Smooth muscle cell (in vitro differentiated cells): ENCODE measurements around the gene FCRL5. TPM values are rescaled to one million over a fixed set of nuclear protein-coding genes. Genes with fewer than 3 reads are reported as not detected.

Experiments used
- DNase-seq: peaks from one replicate; lab custom pipeline; 2025; ENCODE audit not compliant: unreplicated experiment; lab: John Stamatoyannopoulos, UW
- H2AFZ ChIP-seq: fragments of 200-600 bp; sonication (generic); 2 replicates; pipeline ENCODE4 v1.6.0; 2016; ENCODE audit warnings: antibody characterized with exemption, low read depth, mild to moderate bottlenecking
- H3F3A ChIP-seq: fragments of 200-600 bp; sonication (generic); 2 replicates; pipeline ENCODE4 v1.6.0; 2017; ENCODE audit warnings: antibody characterized with exemption, low read depth
- H3K27ac ChIP-seq: fragments of 200-600 bp; sonication (generic); 2 replicates; pipeline ENCODE4 v1.5.1; 2016; ENCODE audit warnings: low read depth, mild to moderate bottlenecking
- H3K27me3 ChIP-seq: fragments of 200-600 bp; sonication (generic); 2 replicates; pipeline ENCODE4 v1.6.1; 2016; ENCODE audit warnings: low read depth, mild to moderate bottlenecking
- H3K36me3 ChIP-seq: fragments of 200-600 bp; sonication (generic); 2 replicates; pipeline ENCODE4 v1.5.1; 2016; ENCODE audit warnings: low read depth
- H3K4me1 ChIP-seq: fragments of 200-600 bp; sonication (generic); 2 replicates; pipeline ENCODE4 v1.5.1; 2016; ENCODE audit warnings: low read depth
- H3K4me2 ChIP-seq: fragments of 200-600 bp; sonication (generic); 2 replicates; pipeline ENCODE4 v1.6.0; 2016; ENCODE audit warnings: mild to moderate bottlenecking
- H3K4me3 ChIP-seq: fragments of 200-600 bp; sonication (generic); 2 replicates; pipeline ENCODE4 v1.5.1; 2016; ENCODE audit warnings: mild to moderate bottlenecking
- H3K79me2 ChIP-seq: fragments of 200-600 bp; sonication (generic); 2 replicates; pipeline ENCODE4 v1.6.0; 2016; ENCODE audit warnings: low read depth, mild to moderate bottlenecking
- H3K9ac ChIP-seq: fragments of 200-600 bp; sonication (generic); 2 replicates; pipeline ENCODE4 v1.6.0; 2016; ENCODE audit warnings: low read depth
- H3K9me3 ChIP-seq: fragments of 200-600 bp; sonication (generic); replicated peaks from 2 replicates; pipeline ENCODE4 v1.5.1; 2016; ENCODE audit warnings: low read depth
- H4K20me1 ChIP-seq: fragments of 200-600 bp; sonication (generic); 2 replicates; pipeline ENCODE4 v1.6.0; 2016; ENCODE audit warnings: low read depth
- CTCF ChIP-seq: fragments of 200-600 bp; sonication (generic); IDR thresholded peaks from 2 replicates; pipeline ENCODE4 v1.5.1; 2017; ENCODE audit warnings: borderline replicate concordance, mild to moderate bottlenecking, antibody characterized with exemption; ENCODE audit not compliant: insufficient read depth, poor library complexity, severe bottlenecking
- WGBS: methylation state at CpG from one replicate; pipeline ENCODE4 v1.1.7; 2016; ENCODE audit warnings: low lambda C conversion rate; 5-methylcytosine and 5-hydroxymethylcytosine counted together
- polyA plus RNA-seq: library from polyadenylated mRNA; unstranded; fragments of >200 nt; fragmentation: Nextera tagmentation; extraction: Ambion mirVana; gene quantifications from 2 replicates; pipeline ENCODE4 v1.2.1, GENCODE V29; 2016
- total RNA-seq: library from RNA; depleted of rRNA; stranded (reverse); fragments of >200 nt; gene quantifications from 2 replicates; pipeline ENCODE4 v1.2.3, GENCODE V29; 2014

FCRL5 gene
- total and polyA plus RNA-seq, 2 experiments from 2014 or later: not detected

GRCh38 chr1:157596384-157596783, 44.1 kb upstream of the FCRL5 start:
- Histone ChIP-seq H3K79me2 (no peaks in the 10 kb centered on the region), H3K9ac (no peak overlapping the region), H3K4me3 (no peak overlapping the region), H3K36me3 (no peaks in the 10 kb centered on the region), H3K4me2 (no peak overlapping the region), H4K20me1 (no peaks in the 10 kb centered on the region), H3K4me1 (no peaks in the 10 kb centered on the region), H3K9me3 (no peaks in the 10 kb centered on the region), H2AFZ (no peak overlapping the region), H3F3A (no peaks in the 10 kb centered on the region), H3K27me3 (no peaks in the 10 kb centered on the region), H3K27ac (no peak overlapping the region)
- TF ChIP-seq CTCF: no peak
- DNase-seq: no peak
- WGBS: 87% methylated on average over 6 of the region's 6 CpGs

GRCh38 chr1:157595356-157595755, 43.0 kb upstream of the FCRL5 start:
- Histone ChIP-seq H3K27me3 (no peaks in the 10 kb centered on the region), H2AFZ (no peak overlapping the region), H3K4me3 (no peak overlapping the region), H3K4me1 (no peaks in the 10 kb centered on the region), H3K4me2 (no peak overlapping the region), H3K36me3 (no peaks in the 10 kb centered on the region), H3K9ac (no peak overlapping the region), H3K79me2 (no peaks in the 10 kb centered on the region), H4K20me1 (no peaks in the 10 kb centered on the region), H3K9me3 (no peaks in the 10 kb centered on the region), H3F3A (no peaks in the 10 kb centered on the region), H3K27ac (no peak overlapping the region)
- 81% methylated on average over 2 of the region's 2 CpGs for WGBS
- no peak for TF ChIP-seq CTCF
- no peak for DNase-seq

DNA sequence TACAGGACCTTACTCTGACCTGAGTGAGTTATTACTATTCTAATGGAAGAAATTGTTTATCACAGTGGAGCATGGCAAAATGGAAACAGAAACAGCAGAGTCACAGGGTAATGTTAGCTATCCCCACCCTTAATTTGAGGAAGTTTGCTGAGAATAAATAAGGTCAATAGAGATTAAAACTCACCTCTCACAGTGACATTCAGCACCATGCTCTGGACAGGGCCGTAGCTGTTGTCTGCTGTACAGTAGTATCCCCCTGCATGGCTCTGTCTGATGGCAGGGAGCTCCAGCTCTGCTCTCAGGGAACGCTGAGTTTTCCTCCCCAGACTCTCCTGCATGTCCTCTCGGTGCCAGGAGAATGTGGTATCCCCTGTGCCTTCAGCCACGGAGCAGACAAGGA, 33.7 kb upstream of the FCRL5 start:
- Histone ChIP-seq H3K27ac (no peak overlapping the region), H3K36me3 (no peaks in the 10 kb centered on the region), H3K4me3 (no peak overlapping the region), H2AFZ (no peak overlapping the region), H4K20me1 (no peaks in the 10 kb centered on the region), H3K4me2 (no peak overlapping the region), H3K79me2 (no peaks in the 10 kb centered on the region), H3K4me1 (no peaks in the 10 kb centered on the region), H3K9ac (no peak overlapping the region), H3K9me3 (no peaks in the 10 kb centered on the region), H3F3A (no peaks in the 10 kb centered on the region), H3K27me3 (peaks cover 3% of the 10 kb centered on the region)
- WGBS: 79% methylated on average over 4 of the region's 4 CpGs
- DNase-seq: no peak
- no peak for TF ChIP-seq CTCF

DNA sequence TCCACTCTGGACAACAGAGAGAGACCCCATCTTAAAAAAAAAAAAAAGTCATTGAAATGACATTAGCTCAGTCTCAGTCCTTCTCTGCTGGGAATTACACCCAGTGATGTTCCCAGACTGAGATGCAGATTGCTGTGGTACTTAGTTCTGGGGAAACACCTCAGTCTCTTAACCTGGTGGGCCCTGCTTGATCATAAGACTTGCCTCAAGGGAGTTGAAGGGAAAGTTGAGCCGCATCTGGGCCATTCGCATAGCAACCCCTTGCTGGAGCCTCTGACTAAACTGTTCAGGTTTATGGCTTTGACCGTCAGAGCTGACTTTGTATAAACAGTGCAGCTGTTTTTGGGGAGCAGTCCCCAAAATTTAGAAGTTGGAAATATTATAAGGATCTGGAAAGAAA, 32.2 kb upstream of the FCRL5 start:
- no peak overlapping the region for H3K9ac ChIP-seq
- H3K36me3 ChIP-seq: no peaks in the 10 kb centered on the region
- TF ChIP-seq CTCF: no peak

More for the DNA sequence above, 32.2 kb upstream of the FCRL5 start:
- H3K4me1 ChIP-seq: no peaks in the 10 kb centered on the region
- H3K4me3 ChIP-seq: no peak overlapping the region
- H3K27ac ChIP-seq: no peak overlapping the region
- no peak overlapping the region for H2AFZ ChIP-seq
- H3K27me3 ChIP-seq: peaks cover 3% of the 10 kb centered on the region
- no peaks in the 10 kb centered on the region for H4K20me1 ChIP-seq
- DNase-seq: no peak
- no peaks in the 10 kb centered on the region for H3K79me2 ChIP-seq
- no peak overlapping the region for H3K4me2 ChIP-seq
- no peaks in the 10 kb centered on the region for H3K9me3 ChIP-seq
- WGBS: 91% methylated on average over 3 of the region's 3 CpGs
- no peaks in the 10 kb centered on the region for H3F3A ChIP-seq
